ENCODE measurements around the gene DENND1A. TPM values are rescaled to one million over a fixed set of nuclear protein-coding genes. Genes with fewer than 3 reads are reported as not detected.

Gene DENND1A
- total RNA-seq, 3 donors from 2014 or later: 18.4 to 21.3 (median 20.1) TPM

GRCh38 chr9:123495731-123496130 lies 434.2 kb downstream of the DENND1A start:
- H3K36me3 ChIP-seq: no peaks in the 10 kb centered on the region
- H3K27me3 ChIP-seq: no peaks in the 10 kb centered on the region
- no peak for DNase-seq (ENCODE audit: low spot score in 2 of 2)
- TF ChIP-seq CTCF (IDR thresholded peaks at IDR 0.05) (no peak), POLR2AphosphoS5 (IDR thresholded peaks at IDR 0.05) (no peak), POLR2A (IDR thresholded peaks at IDR 0.05) (no peak)
- H3K4me3 ChIP-seq: no peak overlapping the region
- H3K9me3 ChIP-seq: no peaks in the 10 kb centered on the region
- intact Hi-C loops (cut with DNase I; ENCODE audit: low total_unique reads): no loop called here
- H3K27ac ChIP-seq: no peak overlapping the region
- no peaks in the 10 kb centered on the region for H3K4me1 ChIP-seq

GRCh38 chr9:123493627-123494026 lies 436.3 kb downstream of the DENND1A start:
- no peak for TF ChIP-seq POLR2AphosphoS5 (IDR thresholded peaks at IDR 0.05)
- Histone ChIP-seq H3K4me3 (no peak overlapping the region), H3K4me1 (no peaks in the 10 kb centered on the region), H3K9me3 (no peaks in the 10 kb centered on the region), H3K27me3 (no peaks in the 10 kb centered on the region), H3K36me3 (no peaks in the 10 kb centered on the region), H3K27ac (no peak overlapping the region)
- intact Hi-C loops (cut with DNase I; ENCODE audit: low total_unique reads): no loop called here
- DNase-seq (ENCODE audit: low spot score in 2 of 2): no peak

- no peaks in the 10 kb centered on the region for H3K4me1 ChIP-seq
- intact Hi-C loops (cut with DNase I; ENCODE audit: low total_unique reads): no loop called here
- no peaks in the 10 kb centered on the region for H3K36me3 ChIP-seq
- no peaks in the 10 kb centered on the region for H3K9me3 ChIP-seq
- no peak for TF ChIP-seq POLR2AphosphoS5 (IDR thresholded peaks at IDR 0.05)
- TF ChIP-seq CTCF (IDR thresholded peaks at IDR 0.05): no peak
- TF ChIP-seq POLR2A (IDR thresholded peaks at IDR 0.05): no peak
- H3K4me3 ChIP-seq: no peak overlapping the region
- no peak overlapping the region for H3K27ac ChIP-seq
- DNase-seq (ENCODE audit: low spot score in 2 of 2): no peak
- H3K27me3 ChIP-seq: no peaks in the 10 kb centered on the region
Observed at GRCh38 chr9:123490688-123491087, 439.2 kb downstream of the DENND1A start.

DNA sequence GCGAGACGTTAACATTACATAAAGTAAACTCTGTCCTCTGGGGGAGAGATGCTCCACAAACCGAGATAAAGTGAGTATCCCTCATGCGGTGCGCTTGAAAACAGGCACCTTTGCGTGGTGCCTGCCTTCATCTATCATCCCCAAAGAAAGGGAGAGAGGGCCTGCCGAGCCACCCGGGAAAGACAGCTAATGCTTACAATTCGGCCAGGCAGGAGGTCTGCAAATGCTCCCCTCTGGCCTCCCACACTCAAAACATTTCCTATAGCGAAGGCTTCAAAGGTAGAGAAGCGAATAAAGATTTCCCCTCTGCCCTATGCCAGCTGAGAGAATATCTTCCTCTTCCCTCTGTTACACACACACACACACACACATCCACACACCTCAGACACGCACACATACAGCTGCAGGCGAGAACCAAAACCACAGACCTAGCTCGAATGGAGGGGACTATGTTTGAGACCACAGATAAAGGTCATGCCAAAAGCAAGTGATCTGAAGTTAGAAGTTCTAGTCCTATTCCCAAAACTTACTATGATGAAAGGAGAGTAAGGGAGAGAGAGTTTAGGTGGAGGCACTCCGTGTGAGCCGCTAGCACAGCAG lies 441.1 kb downstream of the DENND1A start:
- TF ChIP-seq POLR2AphosphoS5 (IDR thresholded peaks at IDR 0.05) (no peak), CTCF (IDR thresholded peaks at IDR 0.05) (no peak), POLR2A (IDR thresholded peaks at IDR 0.05) (no peak)
- intact Hi-C loops (cut with DNase I; ENCODE audit: low total_unique reads): no loop called here
- Histone ChIP-seq H3K27me3 (no peaks in the 10 kb centered on the region), H3K9me3 (no peaks in the 10 kb centered on the region), H3K4me3 (no peak overlapping the region), H3K27ac (no peak overlapping the region), H3K36me3 (no peaks in the 10 kb centered on the region), H3K4me1 (no peaks in the 10 kb centered on the region)
- no peak for DNase-seq (ENCODE audit: low spot score in 2 of 2)

- intact Hi-C loops (cut with DNase I; ENCODE audit: low total_unique reads): no loop called here
- no peaks in the 10 kb centered on the region for H3K4me1 ChIP-seq
- H3K27ac ChIP-seq: no peak overlapping the region
- no peak for DNase-seq (ENCODE audit: low spot score in 2 of 2)
- no peaks in the 10 kb centered on the region for H3K27me3 ChIP-seq
- H3K9me3 ChIP-seq: no peaks in the 10 kb centered on the region
- H3K36me3 ChIP-seq: no peaks in the 10 kb centered on the region
- TF ChIP-seq CTCF (IDR thresholded peaks at IDR 0.05) (no peak), POLR2AphosphoS5 (IDR thresholded peaks at IDR 0.05) (no peak), POLR2A (IDR thresholded peaks at IDR 0.05) (no peak)
- H3K4me3 ChIP-seq: no peak overlapping the region
Observed at GRCh38 chr9:123487944-123488548, 441.9 kb downstream of the DENND1A start.
